HG02943 (cell line): ENCODE data around the gene CTNND1.
"Not testable (repeated sequence)": the region's sequence is repeated elsewhere in the genome, so short reads cannot be mapped to it uniquely, and the experiment has no call there.

Experiments used
- ATAC-seq: cut with Tn5 transposase; IDR thresholded peaks from one replicate; pipeline ENCODE4 v1.9.1; 2021; ENCODE audit warnings: mild to moderate bottlenecking, low read depth, moderate library complexity; ENCODE audit not compliant: unreplicated experiment

Gene CTNND1

GRCh38 chr11:57838609-57839008 lies 77.0 kb downstream of the CTNND1 start:
- not testable (repeated sequence) for ATAC-seq

GRCh38 chr11:57842873-57843272 lies 81.3 kb downstream of the CTNND1 start:
- ATAC-seq: no peak

GRCh38 chr11:57867966-57868365 lies 106.4 kb downstream of the CTNND1 start:
- no peak for ATAC-seq

- ATAC-seq: no peak
Observed at GRCh38 chr11:57868491-57868890, 106.9 kb downstream of the CTNND1 start.
